ENCODE results near the gene COL6A6.
"Not testable (repeated sequence)": the region's sequence is repeated elsewhere in the genome, so short reads cannot be mapped to it uniquely, and the experiment has no call there.

COL6A6 gene

GRCh38 chr3:130533247-130533646, 16.3 kb downstream of the COL6A6 start:
- no peak for DNase-seq

GRCh38 chr3:130537673-130538304, 20.8 kb downstream of the COL6A6 start:
- no peak for DNase-seq

GRCh38 chr3:130539005-130539404, 22.0 kb downstream of the COL6A6 start:
- peak; percentile 13 to 19 for DNase-seq

- DNase-seq: no peak
These were observed 26.3 kb downstream of the COL6A6 start for GRCh38 chr3:130543322-130543721.

GRCh38 chr3:130546920-130547679, 30.1 kb downstream of the COL6A6 start:
- DNase-seq: no peak

- not testable (repeated sequence) for DNase-seq
These were observed 30.7 kb downstream of the COL6A6 start for GRCh38 chr3:130547680-130548065.

- DNase-seq: no peak
These were observed 31.4 kb downstream of the COL6A6 start for GRCh38 chr3:130548356-130548755.

GRCh38 chr3:130557336-130558035, 40.5 kb downstream of the COL6A6 start:
- DNase-seq: no peak

GRCh38 chr3:130558366-130558765, 41.4 kb downstream of the COL6A6 start:
- DNase-seq: no peak

- no peak for DNase-seq
These were observed 48.2 kb downstream of the COL6A6 start for GRCh38 chr3:130565224-130565623.

All from NCI-H187 (cell line).